ENCODE data around the gene TANGO6. TPM values are rescaled to one million over a fixed set of nuclear protein-coding genes. Genes with fewer than 3 reads are reported as not detected.

The TANGO6 gene
- total RNA-seq (10 to 100 TPM; 17.1 to 18.1 TPM), total RNA-seq (18.1 to 89.8 (median 53.8) reads per million in 172 experiments)
- polyA plus RNA-seq (2013, experiment 1 of 2): 11.8 TPM
- 15.8 TPM for polyA plus RNA-seq (2013, experiment 2 of 2)

- no peaks in the 10 kb centered on the region for H3K9me3 ChIP-seq (ENCODE audit: control insufficient read depth in 1 of 2, insufficient read depth in 1 of 2, low read length in 2 of 2)
- Mint-ChIP-seq H3K27me3 (no peaks in the 10 kb centered on the region), H3K4me1 (ENCODE audit: low read depth) (peaks cover 28% of the 10 kb centered on the region), H3K4me3 (peak within 1 kb of the TSS; percentile 94), H3K27ac (peak within 1 kb of the TSS; percentile 60), H3K36me3 (ENCODE audit: low read depth) (peaks cover 6% of the 10 kb centered on the region), H3K9me3 (no peaks in the 10 kb centered on the region)
- ATAC-seq (ENCODE audit: poor library complexity): peak; percentile 96
- ChIA-PET CTCF (interaction anchor here (0.7 to 1.6 kb wide), 4 partner anchors 286 to 323 kb away, joined by 3 to 5 read pairs (median 3); no protein-coding TSS in a partner anchor), POLR2A (interaction anchor here (0.9 to 1.9 kb wide), 5 partner anchors 8 to 345 kb away, joined by 3 to 6 read pairs (median 5); no protein-coding TSS in a partner anchor)
- peak; percentile 81 to 95 (median 89) for DNase-seq
- peak within 1 kb of the TSS; percentile 55 to 68 for H3K27ac ChIP-seq (ENCODE audit: low read depth in 1 of 2, low read length in 2 of 2)
- peaks cover 28% of the 10 kb centered on the region for H3K4me1 ChIP-seq (ENCODE audit: insufficient read depth, low read length)
- peak within 1 kb of the TSS; percentile 82 for H3K4me3 ChIP-seq (ENCODE audit: low read length)
- peak; percentile 18 for TF ChIP-seq CTCF (IDR thresholded peaks at IDR 0.05)
- H3K27me3 ChIP-seq (ENCODE audit: control insufficient read depth in 1 of 2, insufficient read depth in 2 of 2, low read length in 2 of 2): no peaks in the 10 kb centered on the region
- intact Hi-C loops (cut with DNase I, micrococcal nuclease): loop anchor here (1.0 to 5.0 kb wide), 6 partner anchors 289 to 601 kb away; partner anchors contain the start of genes CHTF8 (in 1 of the 2), TERF2 (in 1 of the 2) and UTP4 (in 1 of the 2)
- no peaks in the 10 kb centered on the region for H3K36me3 ChIP-seq (ENCODE audit: insufficient read depth, low read length)
Observed at GRCh38 chr16:68843482-68844210, at the start of gene TANGO6. Gene TANGO6 (plus strand): TSS chr16:68843531. CDS start chr16:68843618, 87 bp downstream.

- intact Hi-C loops (cut with DNase I, micrococcal nuclease): no loop called here
- Mint-ChIP-seq H3K9me3 (no peaks in the 10 kb centered on the region), H3K27ac (no peak overlapping the region), H3K27me3 (no peaks in the 10 kb centered on the region), H3K36me3 (ENCODE audit: low read depth) (no peaks in the 10 kb centered on the region), H3K4me1 (ENCODE audit: low read depth) (no peaks in the 10 kb centered on the region), H3K4me3 (no peak overlapping the region)
- H3K36me3 ChIP-seq (ENCODE audit: insufficient read depth, low read length): no peaks in the 10 kb centered on the region
- ChIA-PET CTCF (no interaction called here), POLR2A (no interaction called here)
- H3K27me3 ChIP-seq (ENCODE audit: control insufficient read depth in 1 of 2, insufficient read depth in 2 of 2, low read length in 2 of 2): no peaks in the 10 kb centered on the region
- no peak for DNase-seq
- H3K27ac ChIP-seq (ENCODE audit: low read depth in 1 of 2, low read length in 2 of 2): no peak overlapping the region
- ATAC-seq (ENCODE audit: poor library complexity): no peak
- H3K9me3 ChIP-seq (ENCODE audit: control insufficient read depth in 1 of 2, insufficient read depth in 1 of 2, low read length in 2 of 2): no peaks in the 10 kb centered on the region
- no peak for TF ChIP-seq CTCF (IDR thresholded peaks at IDR 0.05)
- no peak overlapping the region for H3K4me3 ChIP-seq (ENCODE audit: low read length)
- no peaks in the 10 kb centered on the region for H3K4me1 ChIP-seq (ENCODE audit: insufficient read depth, low read length)
Observed at GRCh38 chr16:68798398-68798797, 44.9 kb upstream of the TANGO6 start.

- no peak overlapping the region for H3K27ac ChIP-seq (ENCODE audit: low read depth in 1 of 2, low read length in 2 of 2)
- H3K27me3 ChIP-seq (ENCODE audit: control insufficient read depth in 1 of 2, insufficient read depth in 2 of 2, low read length in 2 of 2): no peaks in the 10 kb centered on the region
- H3K36me3 ChIP-seq (ENCODE audit: insufficient read depth, low read length): no peaks in the 10 kb centered on the region
- ChIA-PET POLR2A (no interaction called here), CTCF (no interaction called here)
- H3K27me3 Mint-ChIP-seq: no peaks in the 10 kb centered on the region
- intact Hi-C loops (cut with DNase I, micrococcal nuclease): loop anchor here in 1 of 2 experiments (1.0 kb wide), 1 partner anchor 272 kb away; no protein-coding TSS in a partner anchor
- DNase-seq (peak in 11 of 14 experiments; percentile 4 to 63 (median 11)), ATAC-seq (ENCODE audit: poor library complexity) (peak; percentile 73)
- no peak overlapping the region for H3K4me3 Mint-ChIP-seq
- H3K4me3 ChIP-seq (ENCODE audit: low read length): no peak overlapping the region
- no peaks in the 10 kb centered on the region for H3K9me3 Mint-ChIP-seq
- H3K27ac Mint-ChIP-seq: no peak overlapping the region
- TF ChIP-seq CTCF (IDR thresholded peaks at IDR 0.05): peak; percentile 47
- no peaks in the 10 kb centered on the region for H3K4me1 ChIP-seq (ENCODE audit: insufficient read depth, low read length)
- no peaks in the 10 kb centered on the region for H3K4me1 Mint-ChIP-seq (ENCODE audit: low read depth)
- no peaks in the 10 kb centered on the region for H3K36me3 Mint-ChIP-seq (ENCODE audit: low read depth)
- no peaks in the 10 kb centered on the region for H3K9me3 ChIP-seq (ENCODE audit: control insufficient read depth in 1 of 2, insufficient read depth in 1 of 2, low read length in 2 of 2)
Observed at GRCh38 chr16:68800257-68800875, 43.0 kb upstream of the TANGO6 start.
